ENCODE results near the gene WNT6. TPM values are rescaled to one million over a fixed set of nuclear protein-coding genes. Genes with fewer than 3 reads are reported as not detected.

Gene WNT6
- total RNA-seq, 1 donor from 2014 or later = 2.6 TPM

DNA sequence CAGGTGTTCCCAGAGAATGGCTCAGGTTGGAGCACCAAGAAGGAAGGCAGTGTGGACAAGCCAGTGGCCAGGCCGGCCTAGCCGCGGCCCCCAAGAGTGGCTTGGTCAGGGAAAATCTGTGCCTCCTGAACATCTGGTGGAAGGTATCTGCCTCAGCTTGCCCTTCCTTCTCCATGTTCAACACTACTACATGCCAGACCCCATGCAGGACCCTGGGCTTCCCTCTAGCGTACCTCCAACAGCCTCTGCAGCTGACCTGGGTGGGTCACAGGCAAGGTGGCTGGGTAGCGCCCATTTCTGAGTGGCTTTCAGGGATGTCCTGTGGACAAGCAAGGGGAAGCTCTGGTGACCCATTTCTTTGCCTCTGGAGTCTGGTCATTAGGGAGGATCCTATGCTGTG lies 28.7 kb downstream of the WNT6 start:
- Histone ChIP-seq H3K79me2 (ENCODE audit: insufficient read depth, low read length) (no peaks in the 10 kb centered on the region), H4K20me1 (ENCODE audit: insufficient read depth, low read length) (no peaks in the 10 kb centered on the region), H3K4me3 (ENCODE audit: insufficient read depth, low read depth, low read length) (no peak overlapping the region), H3K4me2 (ENCODE audit: low read length) (no peak overlapping the region), H3K36me3 (ENCODE audit: insufficient read depth, low read length) (no peaks in the 10 kb centered on the region), H3K9ac (ENCODE audit: low read length) (no peak overlapping the region), H2AFZ (ENCODE audit: low read depth, low read length) (no peak overlapping the region), H3K27ac (ENCODE audit: low read depth, low read length) (no peak overlapping the region), H3K4me1 (ENCODE audit: insufficient read depth, low read length) (peaks cover 3% of the 10 kb centered on the region), H3K27me3 (ENCODE audit: insufficient read depth, low read length) (peaks cover 74% of the 10 kb centered on the region), H3K9me3 (ENCODE audit: insufficient read depth, low read depth, low read length) (no peaks in the 10 kb centered on the region)
- Mint-ChIP-seq H3K27ac (ENCODE audit: unreplicated experiment) (no peak overlapping the region), H3K27me3 (ENCODE audit: low read depth, unreplicated experiment) (peaks cover 79% of the 10 kb centered on the region), H3K9me3 (ENCODE audit: unreplicated experiment) (peaks cover 7% of the 10 kb centered on the region), H3K4me3 (ENCODE audit: unreplicated experiment) (no peak overlapping the region), H3K4me1 (ENCODE audit: low read depth, unreplicated experiment) (peaks cover 6% of the 10 kb centered on the region), H3K36me3 (ENCODE audit: low read depth, unreplicated experiment) (no peaks in the 10 kb centered on the region)
- FAIRE-seq (no peak), DNase-seq (ENCODE audit: low read depth) (no peak)
- no peak for TF ChIP-seq EZH2 (IDR thresholded peaks at IDR 0.05; ENCODE audit: insufficient read depth, low read length)
- TF ChIP-seq, protein P1, sequence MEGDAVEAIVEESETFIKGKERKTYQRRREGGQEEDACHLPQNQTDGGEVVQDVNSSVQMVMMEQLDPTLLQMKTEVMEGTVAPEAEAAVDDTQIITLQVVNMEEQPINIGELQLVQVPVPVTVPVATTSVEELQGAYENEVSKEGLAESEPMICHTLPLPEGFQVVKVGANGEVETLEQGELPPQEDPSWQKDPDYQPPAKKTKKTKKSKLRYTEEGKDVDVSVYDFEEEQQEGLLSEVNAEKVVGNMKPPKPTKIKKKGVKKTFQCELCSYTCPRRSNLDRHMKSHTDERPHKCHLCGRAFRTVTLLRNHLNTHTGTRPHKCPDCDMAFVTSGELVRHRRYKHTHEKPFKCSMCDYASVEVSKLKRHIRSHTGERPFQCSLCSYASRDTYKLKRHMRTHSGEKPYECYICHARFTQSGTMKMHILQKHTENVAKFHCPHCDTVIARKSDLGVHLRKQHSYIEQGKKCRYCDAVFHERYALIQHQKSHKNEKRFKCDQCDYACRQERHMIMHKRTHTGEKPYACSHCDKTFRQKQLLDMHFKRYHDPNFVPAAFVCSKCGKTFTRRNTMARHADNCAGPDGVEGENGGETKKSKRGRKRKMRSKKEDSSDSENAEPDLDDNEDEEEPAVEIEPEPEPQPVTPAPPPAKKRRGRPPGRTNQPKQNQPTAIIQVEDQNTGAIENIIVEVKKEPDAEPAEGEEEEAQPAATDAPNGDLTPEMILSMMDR (IDR thresholded peaks at IDR 0.05; ENCODE audit: insufficient read depth, low read depth, low read length) = no peak

DNA sequence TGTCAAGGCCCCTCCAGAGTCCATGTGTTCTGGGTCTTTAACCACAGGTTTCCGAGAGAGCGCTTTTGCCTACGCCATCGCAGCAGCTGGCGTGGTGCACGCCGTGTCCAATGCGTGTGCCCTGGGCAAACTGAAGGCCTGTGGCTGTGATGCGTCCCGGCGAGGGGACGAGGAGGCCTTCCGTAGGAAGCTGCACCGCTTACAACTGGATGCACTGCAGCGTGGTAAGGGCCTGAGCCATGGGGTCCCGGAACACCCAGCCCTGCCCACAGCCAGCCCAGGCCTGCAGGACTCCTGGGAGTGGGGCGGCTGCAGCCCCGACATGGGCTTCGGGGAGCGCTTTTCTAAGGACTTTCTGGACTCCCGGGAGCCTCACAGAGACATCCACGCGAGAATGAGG lies 30.3 kb downstream of the WNT6 start:
- H3K4me1 Mint-ChIP-seq (ENCODE audit: low read depth, unreplicated experiment) = peaks cover 17% of the 10 kb centered on the region
- Histone ChIP-seq H2AFZ (ENCODE audit: low read depth, low read length) (no peak overlapping the region), H3K9ac (ENCODE audit: low read length) (no peak overlapping the region), H3K4me3 (ENCODE audit: insufficient read depth, low read depth, low read length) (no peak overlapping the region), H3K9me3 (ENCODE audit: insufficient read depth, low read depth, low read length) (no peaks in the 10 kb centered on the region), H3K36me3 (ENCODE audit: insufficient read depth, low read length) (no peaks in the 10 kb centered on the region), H3K27ac (ENCODE audit: low read depth, low read length) (no peak overlapping the region), H3K27me3 (ENCODE audit: insufficient read depth, low read length) (peaks cover 78% of the 10 kb centered on the region), H3K79me2 (ENCODE audit: insufficient read depth, low read length) (no peaks in the 10 kb centered on the region), H4K20me1 (ENCODE audit: insufficient read depth, low read length) (no peaks in the 10 kb centered on the region), H3K4me2 (ENCODE audit: low read length) (no peak overlapping the region), H3K4me1 (ENCODE audit: insufficient read depth, low read length) (peaks cover 3% of the 10 kb centered on the region)
- TF ChIP-seq EZH2 (IDR thresholded peaks at IDR 0.05; ENCODE audit: insufficient read depth, low read length) = no peak
- TF ChIP-seq, protein P1 (IDR thresholded peaks at IDR 0.05; ENCODE audit: insufficient read depth, low read depth, low read length) = no peak
- no peak overlapping the region for H3K27ac Mint-ChIP-seq (ENCODE audit: unreplicated experiment)
- peaks cover 84% of the 10 kb centered on the region for H3K27me3 Mint-ChIP-seq (ENCODE audit: low read depth, unreplicated experiment)
- DNase-seq (ENCODE audit: low read depth) (no peak), FAIRE-seq (no peak)
- H3K4me3 Mint-ChIP-seq (ENCODE audit: unreplicated experiment) = no peak overlapping the region
- H3K36me3 Mint-ChIP-seq (ENCODE audit: low read depth, unreplicated experiment) = no peaks in the 10 kb centered on the region
- H3K9me3 Mint-ChIP-seq (ENCODE audit: unreplicated experiment) = peaks cover 7% of the 10 kb centered on the region

DNA sequence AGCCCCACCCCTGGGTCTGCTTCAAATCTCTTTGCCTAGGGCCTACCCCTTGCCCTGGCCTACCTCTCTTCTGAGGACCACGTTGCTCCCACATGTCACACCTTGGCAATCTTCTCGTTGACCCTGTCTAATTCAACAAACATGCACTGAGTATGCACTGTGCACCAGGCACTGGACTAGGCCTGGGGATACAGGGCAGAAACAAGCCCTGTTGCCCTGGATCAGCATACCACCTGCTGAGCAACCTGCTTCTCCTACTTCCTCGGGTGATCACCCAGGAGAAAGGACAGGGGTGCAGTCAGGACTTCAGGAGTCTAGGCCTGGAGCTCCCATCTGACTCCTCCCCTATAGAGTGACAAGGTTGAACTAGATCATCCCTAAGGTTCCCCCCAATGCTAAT lies 30.8 kb downstream of the WNT6 start:
- Mint-ChIP-seq H3K27me3 (ENCODE audit: low read depth, unreplicated experiment) (peaks cover 83% of the 10 kb centered on the region), H3K4me1 (ENCODE audit: low read depth, unreplicated experiment) (peaks cover 18% of the 10 kb centered on the region), H3K36me3 (ENCODE audit: low read depth, unreplicated experiment) (no peaks in the 10 kb centered on the region), H3K9me3 (ENCODE audit: unreplicated experiment) (peaks cover 9% of the 10 kb centered on the region), H3K27ac (ENCODE audit: unreplicated experiment) (no peak overlapping the region), H3K4me3 (ENCODE audit: unreplicated experiment) (no peak overlapping the region)
- DNase-seq (ENCODE audit: low read depth) (no peak), FAIRE-seq (no peak)
- H3K4me2 ChIP-seq (ENCODE audit: low read length) = no peak overlapping the region
- peaks cover 78% of the 10 kb centered on the region for H3K27me3 ChIP-seq (ENCODE audit: insufficient read depth, low read length)
- H3K9me3 ChIP-seq (ENCODE audit: insufficient read depth, low read depth, low read length) = no peaks in the 10 kb centered on the region
- H3K79me2 ChIP-seq (ENCODE audit: insufficient read depth, low read length) = no peaks in the 10 kb centered on the region
- TF ChIP-seq EZH2 (IDR thresholded peaks at IDR 0.05; ENCODE audit: insufficient read depth, low read length) = no peak
- TF ChIP-seq, protein P1 (IDR thresholded peaks at IDR 0.05; ENCODE audit: insufficient read depth, low read depth, low read length) = no peak
- no peak overlapping the region for H3K4me3 ChIP-seq (ENCODE audit: insufficient read depth, low read depth, low read length)
- H3K4me1 ChIP-seq (ENCODE audit: insufficient read depth, low read length) = peaks cover 3% of the 10 kb centered on the region
- H3K9ac ChIP-seq (ENCODE audit: low read length) = no peak overlapping the region
- H3K27ac ChIP-seq (ENCODE audit: low read depth, low read length) = no peak overlapping the region
- no peaks in the 10 kb centered on the region for H3K36me3 ChIP-seq (ENCODE audit: insufficient read depth, low read length)
- no peak overlapping the region for H2AFZ ChIP-seq (ENCODE audit: low read depth, low read length)
- no peaks in the 10 kb centered on the region for H4K20me1 ChIP-seq (ENCODE audit: insufficient read depth, low read length)
